Measurements from ENCODE around the gene KRT76.

GRCh38 chr12:52739963-52740362 is 37.2 kb downstream of the KRT76 start:
- TF ChIP-seq EZH2 (IDR thresholded peaks at IDR 0.05; ENCODE audit: insufficient read depth, poor library complexity, severe bottlenecking), result no peak
- TF ChIP-seq EZH2phosphoT487 (IDR thresholded peaks at IDR 0.05; ENCODE audit: insufficient read depth, low read depth), result no peak

All from GM23248 (cell line).